OCI-LY3 (cell line): ENCODE data around the gene TBC1D1.
"Not testable (repeated sequence)": the region's sequence is repeated elsewhere in the genome, so short reads cannot be mapped to it uniquely, and the experiment has no call there.

Experiments
- H2AFZ ChIP-seq: fragments of 200-600, 300-600 bp; shearing (Covaris generic); 2 replicates; pipeline ENCODE4 v1.6.0; 2014; ENCODE audit warnings: antibody characterized with exemption, low read depth, low read length
- H3K27ac ChIP-seq: fragments of 200-600, 300-600 bp; sonication (generic); 2 replicates; pipeline ENCODE4 v1.5.1; 2014; ENCODE audit warnings: mild to moderate bottlenecking, low read length, moderate library complexity, mixed read lengths
- H3K27me3 ChIP-seq: fragments of 200-600, 300-600 bp; sonication (generic); 2 replicates; pipeline ENCODE4 v1.6.1; 2014; ENCODE audit warnings: low read depth, low read length, mixed read lengths
- H3K36me3 ChIP-seq: fragments of 200-600, 300-600 bp; sonication (generic); replicated peaks from 2 replicates; pipeline ENCODE3; 2014; ENCODE audit warnings: low read depth, low read length, mixed read lengths
- H3K4me1 ChIP-seq: fragments of 300-600, 200-600 bp; sonication (generic); 2 replicates; pipeline ENCODE4 v1.6.1; 2014; ENCODE audit warnings: low read length, mixed read lengths
- H3K4me2 ChIP-seq: fragments of 200-600, 300-600 bp; sonication (generic); 2 replicates; pipeline ENCODE4 v1.6.1; 2014; ENCODE audit warnings: low read length, mixed read lengths
- H3K4me3 ChIP-seq: fragments of 300-600, 200-600 bp; sonication (generic); 2 replicates; pipeline ENCODE4 v1.5.1; 2014; ENCODE audit warnings: antibody characterized with exemption, mild to moderate bottlenecking, low read length, moderate library complexity
- H3K79me2 ChIP-seq: fragments of 300-600, 200-600 bp; shearing (Covaris generic); 2 replicates; pipeline ENCODE4 v1.6.1; 2014; ENCODE audit warnings: mild to moderate bottlenecking, low read length, mixed read lengths
- H3K9ac ChIP-seq: fragments of 300-600, 200-600 bp; shearing (Covaris generic); 2 replicates; pipeline ENCODE4 v1.6.0; 2014; ENCODE audit warnings: mild to moderate bottlenecking, low read length, moderate library complexity
- H3K9me3 ChIP-seq: fragments of 200-600, 300-600 bp; shearing (Covaris generic); 2 replicates; pipeline ENCODE4 v1.6.1; 2014; ENCODE audit warnings: low read length, mixed read lengths; ENCODE audit not compliant: insufficient read depth
- H4K20me1 ChIP-seq: fragments of 200-600, 300-600 bp; sonication (generic); 2 replicates; pipeline ENCODE4 v1.6.1; 2016; ENCODE audit warnings: low read length, mixed read lengths; ENCODE audit not compliant: insufficient read depth
- EZH2phosphoT487 ChIP-seq: fragments of 200-600 bp; shearing (Covaris generic); IDR thresholded peaks from 2 replicates; pipeline ENCODE4 v1.6.1; 2018; ENCODE audit warnings: antibody characterized with exemption, mixed run types, low read depth
- TF ChIP-seq, protein P1 (sequence below): fragments of 200-600, 300-600 bp; sonication (generic); IDR thresholded peaks from 2 replicates; pipeline ENCODE4 v1.5.1; 2014; ENCODE audit warnings: antibody characterized with exemption, low read length, low read depth

Gene TBC1D1

DNA sequence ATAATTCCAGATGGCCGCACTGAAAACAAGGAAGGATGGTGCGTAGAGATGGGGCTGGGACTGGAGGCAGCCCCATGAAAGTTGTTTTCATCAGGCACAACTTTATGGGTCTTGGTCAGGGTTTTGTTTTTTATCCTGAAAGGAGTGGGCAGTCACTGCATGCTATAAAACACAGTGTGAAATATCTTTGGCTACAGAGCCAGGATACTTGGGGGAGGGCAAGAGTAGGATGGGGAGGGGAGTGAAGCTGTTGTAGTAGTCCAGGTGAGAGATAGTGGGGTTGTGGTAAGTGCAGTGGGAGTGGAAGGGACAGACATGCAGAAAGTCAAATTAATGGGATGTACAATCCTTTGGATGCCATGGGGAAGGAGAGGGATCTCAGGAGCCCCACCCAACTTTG is 125.8 kb downstream of the TBC1D1 start:
- no peaks in the 10 kb centered on the region for H3K4me1 ChIP-seq
- no peaks in the 10 kb centered on the region for H3K27me3 ChIP-seq
- H3K27ac ChIP-seq: no peak overlapping the region
- no peaks in the 10 kb centered on the region for H3K9me3 ChIP-seq
- no peak overlapping the region for H3K4me2 ChIP-seq
- no peak overlapping the region for H3K9ac ChIP-seq
- H3K4me3 ChIP-seq: no peak overlapping the region
- no peak overlapping the region for H2AFZ ChIP-seq
- TF ChIP-seq, protein P1, sequence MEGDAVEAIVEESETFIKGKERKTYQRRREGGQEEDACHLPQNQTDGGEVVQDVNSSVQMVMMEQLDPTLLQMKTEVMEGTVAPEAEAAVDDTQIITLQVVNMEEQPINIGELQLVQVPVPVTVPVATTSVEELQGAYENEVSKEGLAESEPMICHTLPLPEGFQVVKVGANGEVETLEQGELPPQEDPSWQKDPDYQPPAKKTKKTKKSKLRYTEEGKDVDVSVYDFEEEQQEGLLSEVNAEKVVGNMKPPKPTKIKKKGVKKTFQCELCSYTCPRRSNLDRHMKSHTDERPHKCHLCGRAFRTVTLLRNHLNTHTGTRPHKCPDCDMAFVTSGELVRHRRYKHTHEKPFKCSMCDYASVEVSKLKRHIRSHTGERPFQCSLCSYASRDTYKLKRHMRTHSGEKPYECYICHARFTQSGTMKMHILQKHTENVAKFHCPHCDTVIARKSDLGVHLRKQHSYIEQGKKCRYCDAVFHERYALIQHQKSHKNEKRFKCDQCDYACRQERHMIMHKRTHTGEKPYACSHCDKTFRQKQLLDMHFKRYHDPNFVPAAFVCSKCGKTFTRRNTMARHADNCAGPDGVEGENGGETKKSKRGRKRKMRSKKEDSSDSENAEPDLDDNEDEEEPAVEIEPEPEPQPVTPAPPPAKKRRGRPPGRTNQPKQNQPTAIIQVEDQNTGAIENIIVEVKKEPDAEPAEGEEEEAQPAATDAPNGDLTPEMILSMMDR: no peak
- no peak for TF ChIP-seq EZH2phosphoT487
- no peaks in the 10 kb centered on the region for H4K20me1 ChIP-seq
- no peaks in the 10 kb centered on the region for H3K79me2 ChIP-seq
- H3K36me3 ChIP-seq: peaks cover 19% of the 10 kb centered on the region

DNA sequence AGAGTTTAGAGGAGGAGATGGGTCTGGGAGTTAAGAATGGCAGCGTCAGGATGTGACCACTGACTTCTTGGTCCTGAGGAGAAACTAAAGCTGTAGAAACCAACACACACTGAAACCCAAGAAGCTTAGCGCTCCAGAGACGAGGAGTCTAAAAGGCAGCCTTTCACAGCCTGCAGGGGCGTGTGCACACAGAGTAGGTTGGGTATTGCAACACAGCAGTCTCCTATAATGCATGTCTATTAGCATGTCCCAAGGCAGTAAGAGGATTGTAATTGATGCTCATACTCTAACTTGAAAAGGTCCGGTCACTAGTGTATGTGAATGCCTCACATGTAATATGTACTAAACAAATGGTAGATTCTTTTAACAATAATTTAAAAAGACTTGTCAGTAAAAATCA is 126.7 kb downstream of the TBC1D1 start:
- H3K27me3 ChIP-seq: no peaks in the 10 kb centered on the region
- H3K36me3 ChIP-seq: peaks cover 28% of the 10 kb centered on the region
- H3K9me3 ChIP-seq: no peaks in the 10 kb centered on the region
- no peak overlapping the region for H3K27ac ChIP-seq
- H3K4me3 ChIP-seq: no peak overlapping the region
- H3K4me1 ChIP-seq: peaks cover 3% of the 10 kb centered on the region; the same call in 1 of the 2 replicates
- no peak overlapping the region for H3K9ac ChIP-seq
- no peak overlapping the region for H3K4me2 ChIP-seq
- TF ChIP-seq, protein P1: no peak
- TF ChIP-seq EZH2phosphoT487: no peak
- H4K20me1 ChIP-seq: no peaks in the 10 kb centered on the region
- no peak overlapping the region for H2AFZ ChIP-seq
- H3K79me2 ChIP-seq: no peaks in the 10 kb centered on the region

DNA sequence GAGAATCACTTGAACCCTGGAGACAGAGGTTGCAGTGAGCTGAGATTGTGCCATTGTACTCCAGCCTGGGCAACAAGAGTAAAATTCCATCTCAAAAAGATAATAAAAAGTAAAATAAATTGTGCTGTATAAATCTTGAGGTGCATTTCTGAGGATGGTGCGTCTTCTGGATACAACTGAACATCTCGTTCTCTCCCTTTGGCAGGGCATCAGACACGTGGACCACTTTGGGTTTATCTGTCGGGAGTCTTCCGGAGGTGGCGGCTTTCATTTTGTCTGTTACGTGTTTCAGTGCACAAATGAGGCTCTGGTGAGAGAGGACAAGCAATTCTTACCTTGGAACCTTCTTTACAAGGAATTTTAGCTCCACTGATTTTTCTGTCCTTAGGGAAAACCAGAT is 129.5 kb downstream of the TBC1D1 start:
- Histone ChIP-seq H3K9me3 (no peaks in the 10 kb centered on the region), H3K79me2 (no peaks in the 10 kb centered on the region), H3K27me3 (no peaks in the 10 kb centered on the region), H3K4me3 (no peak overlapping the region), H4K20me1 (no peaks in the 10 kb centered on the region), H3K4me1 (peaks cover 4% of the 10 kb centered on the region; the same call in 1 of the 2 replicates), H3K27ac (no peak overlapping the region), H2AFZ (no peak overlapping the region), H3K36me3 (peaks cover 30% of the 10 kb centered on the region), H3K9ac (no peak overlapping the region), H3K4me2 (no peak overlapping the region)
- TF ChIP-seq EZH2phosphoT487: no peak
- TF ChIP-seq, protein P1: no peak

DNA sequence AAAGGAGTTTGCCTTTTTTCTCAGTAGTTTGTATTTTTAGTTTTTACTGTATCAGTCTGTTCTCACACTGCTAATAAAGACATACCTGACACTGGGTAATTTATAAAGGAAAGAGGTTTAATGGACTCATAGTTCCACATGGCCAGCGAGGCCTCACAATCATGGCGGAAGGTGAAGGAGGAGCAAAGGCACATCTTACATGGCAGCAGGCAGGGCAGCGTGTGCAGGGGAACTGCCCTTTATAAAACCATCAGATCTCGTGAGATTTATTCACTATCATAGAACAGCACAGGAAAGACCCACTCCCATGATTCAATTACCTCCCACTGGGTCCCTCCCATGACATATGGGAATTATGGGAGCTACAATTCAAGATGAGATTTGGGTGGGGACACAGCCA is 130.1 kb downstream of the TBC1D1 start:
- H3K9ac ChIP-seq, H3K4me1 ChIP-seq, H3K4me3 ChIP-seq, H3K4me2 ChIP-seq, H3K9me3 ChIP-seq, H3K27me3 ChIP-seq, H3K27ac ChIP-seq, H3K79me2 ChIP-seq, H4K20me1 ChIP-seq, H2AFZ ChIP-seq: not testable (repeated sequence)
- peaks cover 24% of the 10 kb centered on the region for H3K36me3 ChIP-seq

DNA sequence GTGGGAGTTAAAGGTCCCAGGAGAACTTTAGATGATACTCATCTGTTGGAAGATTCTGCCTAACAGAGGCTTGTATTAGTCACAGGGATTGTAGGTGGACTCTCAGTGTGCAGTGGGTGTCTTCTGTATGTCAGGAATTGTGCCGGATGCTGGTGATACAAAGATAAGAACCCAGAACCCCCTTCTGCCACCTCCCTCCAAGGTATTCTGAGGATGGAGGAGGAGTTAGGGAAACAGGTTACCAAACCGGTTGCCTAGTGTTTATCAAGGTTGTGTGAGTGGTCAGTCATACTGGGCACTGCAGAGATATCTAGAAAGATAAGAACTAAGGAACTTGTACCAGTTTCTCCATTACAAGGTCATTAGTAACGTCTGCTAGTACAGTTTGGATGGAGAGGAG is 130.9 kb downstream of the TBC1D1 start:
- Histone ChIP-seq H4K20me1 (no peaks in the 10 kb centered on the region), H3K79me2 (no peaks in the 10 kb centered on the region), H3K9ac (no peak overlapping the region), H3K36me3 (peaks cover 24% of the 10 kb centered on the region), H3K27ac (no peak overlapping the region), H3K4me3 (no peak overlapping the region), H2AFZ (no peak overlapping the region), H3K4me1 (peaks cover 4% of the 10 kb centered on the region; the same call in 1 of the 2 replicates), H3K9me3 (no peaks in the 10 kb centered on the region), H3K4me2 (no peak overlapping the region), H3K27me3 (no peaks in the 10 kb centered on the region)
- TF ChIP-seq EZH2phosphoT487: no peak
- TF ChIP-seq, protein P1: no peak
